HepG2 (cell line): ENCODE results near the gene RPAP2. TPM values are rescaled to one million over a fixed set of nuclear protein-coding genes. Genes with fewer than 3 reads are reported as not detected.
"Not testable (repeated sequence)": the region's sequence is repeated elsewhere in the genome, so short reads cannot be mapped to it uniquely, and the experiment has no call there.

ENCODE experiments used
- ATAC-seq: fragments of 200-7000 bp; cut with Tn5 transposase; 3 replicates; pipeline ENCODE4 v1.9.1; 2020; ENCODE audit warnings: mild to moderate bottlenecking, moderate library complexity
- BruUV-seq: library from RNA; stranded (reverse); fragments of 400-500 nt; replicated peaks from 2 replicates; lab custom pipeline; 2021; lab: Mats Ljungman, UMichigan
- CTCF ChIA-PET: fragments of 300-600 bp; formaldehyde crosslinking; extraction: SDS; loops from one replicate; lab custom pipeline; 2021; ENCODE audit warnings: low total read pairs, inconsistent platforms, low intra/inter-chr PET ratio; lab: Yijun Ruan, JAX
- POLR2A ChIA-PET: fragments of 350-600 bp; sonication (Branson Sonifier 250); formaldehyde crosslinking; loops from one replicate; lab custom pipeline; 2020; ENCODE audit warnings: antibody characterized with exemption, inconsistent platforms; lab: Yijun Ruan, JAX
- DNase-seq: peaks from one replicate; pipeline ENCODE4 v3.0.0-alpha.2; 2015; ENCODE audit warnings: low spot score
- FAIRE-seq: peaks from 3 replicates; lab custom pipeline; 2011; peaks lifted over from hg19 to GRCh38; lab: Jason Lieb, UNC
- H2AFZ ChIP-seq: one replicate; pipeline ENCODE4 v1.6.1; 2011; ENCODE audit warnings: low read length, inconsistent platforms
- H3K27ac ChIP-seq: fragments of 300-600 bp; 3 replicates; pipeline ENCODE4 v1.8.0; 2011; ENCODE audit warnings: mixed run types, mild to moderate bottlenecking, mixed read lengths, low read length, inconsistent platforms; ENCODE audit not compliant: insufficient read depth; ENCODE audit errors: extremely low read length
- H3K27me3 ChIP-seq, 2 experiments: fragments of 200-600 bp in 1 of 2; 2 replicates in 1 of 2; 3 replicates in 1 of 2; pipeline versions ENCODE4 v1.6.0 to v1.8.0; 2011; ENCODE audit warnings: low read length in 2 of 2, mild to moderate bottlenecking in 2 of 2, moderate library complexity in 2 of 2, inconsistent platforms in 1 of 2; ENCODE audit not compliant: insufficient read depth in 2 of 2, control insufficient read depth in 1 of 2
- H3K36me3 ChIP-seq, 2 experiments: fragments of 200-600 bp in 1 of 2; replicated peaks in 1 of 2; 2 replicates in 1 of 2; 3 replicates in 1 of 2; pipeline versions ENCODE4 v1.5.1 to v1.8.0; 2011; ENCODE audit warnings: low read length in 2 of 2, inconsistent platforms in 1 of 2; ENCODE audit not compliant: insufficient read depth in 2 of 2, control insufficient read depth in 1 of 2
- H3K4me1 ChIP-seq: 2 replicates; pipeline ENCODE4 v1.5.1; 2012; ENCODE audit warnings: low read length, inconsistent platforms; ENCODE audit not compliant: insufficient read depth
- H3K4me2 ChIP-seq: 2 replicates; pipeline ENCODE4 v1.6.0; 2011; ENCODE audit warnings: low read depth, low read length, inconsistent platforms
- H3K4me3 ChIP-seq, 3 experiments: fragments of 200-600 bp in 1 of 3; sonication (generic), shearing (Covaris generic) in 1 of 3; replicated peaks in 1 of 3; 2 replicates each; pipeline ENCODE4 v1.5.1; 2011 to 2016; ENCODE audit warnings: low read length in 3 of 3, inconsistent platforms in 2 of 3, low read depth in 2 of 3, mild to moderate bottlenecking in 2 of 3, control low read depth in 1 of 3, mixed read lengths in 1 of 3; ENCODE audit not compliant: insufficient read depth in 1 of 3
- H3K79me2 ChIP-seq: one replicate; pipeline ENCODE4 v1.6.1; 2011; ENCODE audit warnings: low read length, inconsistent platforms; ENCODE audit not compliant: insufficient read depth
- H3K9ac ChIP-seq: 2 replicates; pipeline ENCODE4 v1.6.0; 2011; ENCODE audit warnings: mild to moderate bottlenecking, low read depth, low read length, inconsistent platforms; ENCODE audit not compliant: insufficient read depth
- H3K9me3 ChIP-seq: 2 replicates; pipeline ENCODE4 v1.5.1; 2012; ENCODE audit warnings: mild to moderate bottlenecking, low read length
- H4K20me1 ChIP-seq: 2 replicates; pipeline ENCODE4 v1.6.0; 2011; ENCODE audit warnings: inconsistent platforms, mild to moderate bottlenecking, low read length, moderate library complexity; ENCODE audit not compliant: insufficient read depth
- GATA4 ChIP-seq: sonication (generic); IDR thresholded peaks from 2 replicates; pipeline ENCODE4 v1.6.1; 2016; ENCODE audit warnings: antibody characterized with exemption, low read depth, borderline replicate concordance
- HDAC1 ChIP-seq: sonication (generic); formaldehyde crosslinking; IDR thresholded peaks from 2 replicates; pipeline ENCODE4 v1.5.1; 2020; ENCODE audit warnings: mild to moderate bottlenecking, missing genetic modification reagents
- KMT2A ChIP-seq: sonication (generic); formaldehyde crosslinking; IDR thresholded peaks from 2 replicates; pipeline ENCODE4 v1.4.0; 2020; ENCODE audit warnings: missing genetic modification reagents
- PITX1 ChIP-seq: sonication (generic); formaldehyde crosslinking; IDR thresholded peaks from 2 replicates; pipeline ENCODE4 v1.5.1; 2020; ENCODE audit warnings: mild to moderate bottlenecking, missing genetic modification reagents
- SNRNP70 ChIP-seq: fragments of 200-400 bp; formaldehyde crosslinking; IDR thresholded peaks from 2 replicates; pipeline ENCODE4 v1.6.1; 2017; ENCODE audit warnings: mild to moderate bottlenecking, low read depth, low read length, moderate library complexity
- TEAD3 ChIP-seq: optimal IDR thresholded peaks from 2 replicates; pipeline ENCODE3; 2016; ENCODE audit warnings: borderline replicate concordance
- ZNF34 ChIP-seq: sonication (generic); formaldehyde crosslinking; IDR thresholded peaks from 2 replicates; pipeline ENCODE4 v1.4.0; 2020; ENCODE audit warnings: mild to moderate bottlenecking, missing genetic modification reagents, borderline replicate concordance
- ZNF547 ChIP-seq: sonication (generic); formaldehyde crosslinking; IDR thresholded peaks from 2 replicates; pipeline ENCODE4 v1.5.1; 2020; ENCODE audit warnings: mild to moderate bottlenecking, missing genetic modification reagents
- WGBS: methylation state at CpG from one replicate; pipeline ENCODE4 v1.1.6; 2017; ENCODE audit warnings: low lambda C conversion rate; 5-methylcytosine and 5-hydroxymethylcytosine counted together
- in situ Hi-C: cut with HindIII; loops from 2 replicates; pipeline ENCODE4 v1.10.0; 2017; ENCODE audit warnings: low pct_unique_long_range_greater_than_20kb; ENCODE audit not compliant: extremely low pct_ligation_motif_present
- intact Hi-C: fragments of 100-400 bp; cut with micrococcal nuclease; formaldehyde crosslinking; loops from one replicate; pipeline ENCODE4 v1.10.0; 2022; ENCODE audit not compliant: unreplicated experiment
- polyA plus RNA-seq, 8 experiments: library from polyadenylated mRNA; depleted of rRNA in 3 of 8; stranded (reverse) in 7 of 8; unstranded in 1 of 8; fragments of >200 nt; fragmentation: Illumina TruSeq in 4 of 8; extraction: Trizol in 4 of 8; gene quantifications; 2 replicates each; pipeline versions ENCODE4 v1.2.1 to v1.2.3, GENCODE V29; 2011 to 2016; ENCODE audit warnings: low read depth in 4 of 8, missing spikeins in 1 of 8, mixed read lengths in 1 of 8; ENCODE audit not compliant: insufficient read depth in 1 of 8
- total RNA-seq, 5 experiments: library from RNA; depleted of rRNA; stranded (reverse); fragments of >200 nt; fragmentation: Illumina TruSeq; extraction: Trizol; gene quantifications; 2 replicates each; pipeline ENCODE4 v1.2.3, GENCODE V29; 2016; ENCODE audit warnings: low read depth in 1 of 5

RPAP2 gene
- total and polyA plus RNA-seq, 2 of the 13 experiments (the other 11 are each of a cell fraction or from before 2014, with no cell fraction given), result 10.0 to 34.8 TPM

DNA sequence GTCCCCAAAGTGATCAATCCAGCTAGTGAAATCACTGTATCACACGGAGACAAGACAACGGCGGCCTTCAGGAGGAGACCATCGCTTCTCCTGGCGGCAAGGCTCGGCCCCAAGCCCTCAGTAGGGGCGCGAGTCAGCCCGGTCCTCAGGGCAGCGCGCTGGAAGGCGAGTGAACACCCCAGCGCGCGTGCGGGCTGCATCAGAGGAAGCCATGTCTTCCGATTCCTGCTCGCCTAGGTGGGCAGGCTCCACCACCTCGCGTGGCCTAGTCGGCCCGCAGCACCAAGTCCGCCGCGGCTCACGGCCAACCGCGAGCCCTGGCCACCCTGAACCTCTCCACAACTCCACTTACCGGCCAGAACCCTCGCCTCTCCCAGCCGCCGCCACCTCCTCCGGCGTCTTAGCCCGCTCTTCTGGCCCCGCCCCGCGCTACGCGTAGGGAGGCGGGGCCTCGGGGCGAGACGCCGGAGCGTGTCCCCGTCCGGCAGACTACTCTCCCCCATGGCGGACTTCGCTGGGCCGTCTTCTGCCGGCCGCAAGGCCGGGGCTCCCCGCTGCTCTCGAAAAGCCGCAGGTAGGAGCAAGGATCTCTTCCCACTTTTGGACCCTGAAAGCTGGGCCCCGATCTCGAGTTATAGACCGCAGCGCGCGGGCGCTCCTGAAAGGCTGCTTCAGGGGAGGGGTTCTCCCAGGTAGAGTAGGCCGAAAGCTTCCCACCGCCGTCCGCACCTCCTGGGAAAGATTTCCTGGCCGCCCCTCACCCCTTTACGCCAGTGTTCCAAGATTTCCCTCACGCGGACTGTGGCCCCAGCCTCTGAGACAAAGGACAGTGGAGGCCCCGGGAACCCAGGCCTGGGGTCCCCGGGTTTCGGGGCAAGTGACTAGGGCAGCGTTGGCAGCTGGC lies at the start of gene RPAP2, which contains the start of gene GLMN (continued):
- TF ChIP-seq HDAC1 (CRISPR knock-in tag), result peak; percentile 68
- TF ChIP-seq PITX1 (CRISPR knock-in tag), result peak; percentile 54; the same call in 1 of the 2 replicates
- peak; percentile 20; the same call in 1 of the 2 replicates for TF ChIP-seq GATA4
- peak; percentile 72; the same call in 1 of the 2 replicates for TF ChIP-seq KMT2A (CRISPR knock-in tag)
- TF ChIP-seq ZNF34 (CRISPR knock-in tag), result peak; percentile 85; the same call in 1 of the 2 replicates
- peak; percentile 88 for TF ChIP-seq ZNF547 (CRISPR knock-in tag)
- no peak for TF ChIP-seq SNRNP70
- TF ChIP-seq TEAD3, result peak; percentile 41

DNA sequence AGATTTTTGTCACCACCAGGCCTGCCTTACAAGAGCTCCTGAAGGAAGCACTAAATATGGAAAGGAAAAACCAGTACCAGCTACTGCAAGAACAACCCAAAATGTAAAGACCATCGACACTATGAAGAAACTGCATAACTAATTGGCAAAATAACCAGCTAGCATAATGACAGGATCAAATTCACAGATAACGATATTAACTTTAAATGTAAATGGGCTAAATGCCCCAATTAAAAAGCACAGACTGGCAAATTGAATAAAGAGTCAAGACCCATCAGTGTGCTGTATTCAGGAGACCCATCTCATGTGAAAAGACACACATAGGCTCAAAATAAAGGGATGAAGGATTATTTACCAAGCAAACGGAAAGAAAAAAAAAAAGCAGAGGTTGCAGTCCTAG lies 44.1 kb upstream of the RPAP2 start:
- H4K20me1 ChIP-seq, BruUV-seq, CTCF ChIA-PET, H2AFZ ChIP-seq, FAIRE-seq, DNase-seq, H3K79me2 ChIP-seq, in situ Hi-C loops, H3K4me1 ChIP-seq, H3K4me2 ChIP-seq, intact Hi-C loops, H3K9ac ChIP-seq, POLR2A ChIA-PET, H3K9me3 ChIP-seq, ATAC-seq, H3K4me3 ChIP-seq, H3K27ac ChIP-seq, H3K27me3 ChIP-seq, H3K36me3 ChIP-seq: not testable (repeated sequence)
- 51% methylated on average over 3 of the region's 3 CpGs for WGBS
